Stimulated activated CD8-positive, alpha-beta memory T cell treated with anti-CD3 and anti-CD28 coated beads, Interleukin-4, amount 100 ng/mL, for 24 hours (primary cell): ENCODE results near the gene MRPL43.

Experiments
- DNase-seq: peaks from one replicate; pipeline ENCODE4 v3.0.0-alpha.2; 2020; ENCODE audit warnings: low read depth

MRPL43 gene

DNA sequence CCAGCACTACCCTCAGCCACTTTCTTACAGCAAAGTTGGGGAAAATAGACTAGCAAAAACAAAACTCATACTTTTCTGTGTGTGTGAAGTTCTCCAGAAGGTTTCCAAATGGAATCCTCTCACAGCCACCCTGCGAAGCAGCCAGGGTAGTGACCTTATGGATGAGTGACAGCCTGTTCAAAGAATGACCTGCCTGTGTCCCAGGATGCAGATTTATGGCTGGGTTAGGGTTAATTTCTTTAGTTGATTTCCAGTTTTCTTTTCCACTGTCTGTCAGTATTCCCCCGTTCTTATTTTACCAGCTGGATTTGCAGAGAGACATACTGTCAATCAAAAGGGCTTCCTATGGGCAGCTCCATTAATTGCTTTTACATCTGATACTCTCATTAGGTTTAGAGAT lies 20.4 kb downstream of the MRPL43 start:
- DNase-seq = no peak

DNA sequence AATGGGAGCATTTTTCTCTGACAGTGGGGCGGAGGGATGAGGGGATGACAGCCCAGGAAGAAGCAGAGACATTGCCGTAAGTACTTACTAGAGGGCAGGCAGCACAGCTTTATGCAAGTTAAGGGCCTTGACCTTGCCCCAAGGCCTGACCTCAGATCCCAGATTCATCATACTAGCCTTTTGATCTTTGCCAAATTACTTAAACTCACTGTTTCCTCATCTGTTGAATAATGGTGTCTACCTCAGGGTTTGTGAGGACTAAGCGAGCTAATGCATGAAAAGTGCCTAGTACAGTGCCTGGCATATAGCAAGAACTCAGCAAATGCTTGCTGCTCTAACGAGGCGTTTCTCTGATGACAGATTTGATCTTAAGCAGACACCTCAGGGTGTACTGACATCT lies 21.5 kb downstream of the MRPL43 start:
- DNase-seq = no peak

DNA sequence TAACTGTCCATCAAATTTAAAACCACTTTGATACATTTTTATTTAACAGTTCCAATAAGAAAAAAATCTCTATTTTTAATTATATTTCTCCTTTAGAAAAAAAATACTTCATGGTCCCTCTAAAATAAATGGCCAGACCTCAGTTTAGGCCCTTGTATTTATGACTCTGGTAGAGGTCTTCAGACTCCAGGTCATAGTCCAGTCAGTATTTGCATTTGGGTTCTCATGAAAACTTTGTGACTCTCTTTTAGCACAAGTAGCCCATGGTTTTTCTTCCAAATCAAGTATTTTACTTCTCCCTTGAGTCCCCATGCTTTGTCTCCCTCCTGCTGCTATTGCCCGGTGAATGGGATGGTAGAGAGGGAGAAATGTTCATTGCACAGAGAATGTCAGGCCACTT lies 23.5 kb downstream of the MRPL43 start:
- no peak for DNase-seq

DNA sequence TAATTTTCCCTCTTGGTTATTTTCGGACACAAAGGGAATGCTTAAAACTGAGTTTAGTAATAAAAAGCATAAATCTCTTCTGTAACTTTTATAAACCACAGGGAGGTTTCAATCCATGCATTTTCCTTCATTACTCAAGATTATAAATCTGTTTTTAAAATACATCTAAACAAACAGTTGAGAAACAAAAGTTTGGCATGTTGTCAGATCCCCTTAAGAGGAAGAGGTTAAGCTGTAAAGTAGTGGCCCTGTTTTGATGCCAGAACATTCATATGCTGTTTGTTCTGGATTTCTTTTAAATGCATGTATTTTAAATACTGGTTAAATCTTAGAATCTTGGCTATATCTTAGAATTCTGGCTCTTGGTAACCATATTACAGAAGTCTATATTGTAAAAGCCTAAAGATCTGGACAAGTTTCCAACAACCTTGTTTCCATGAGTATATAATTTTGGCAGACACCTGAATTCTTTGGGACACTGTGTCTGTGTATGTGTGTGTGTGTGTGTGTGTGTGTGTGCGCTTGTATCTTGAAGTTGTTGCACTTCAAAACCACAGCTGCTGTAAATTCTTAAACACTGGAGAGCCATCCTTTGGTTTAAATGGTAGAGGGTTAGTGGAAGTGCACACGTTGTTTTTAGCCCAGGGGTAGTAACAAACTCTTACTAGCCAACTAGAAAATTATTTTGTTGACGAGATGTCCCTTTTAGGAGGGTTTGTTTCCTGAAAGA lies 24.8 kb downstream of the MRPL43 start:
- DNase-seq = no peak

DNA sequence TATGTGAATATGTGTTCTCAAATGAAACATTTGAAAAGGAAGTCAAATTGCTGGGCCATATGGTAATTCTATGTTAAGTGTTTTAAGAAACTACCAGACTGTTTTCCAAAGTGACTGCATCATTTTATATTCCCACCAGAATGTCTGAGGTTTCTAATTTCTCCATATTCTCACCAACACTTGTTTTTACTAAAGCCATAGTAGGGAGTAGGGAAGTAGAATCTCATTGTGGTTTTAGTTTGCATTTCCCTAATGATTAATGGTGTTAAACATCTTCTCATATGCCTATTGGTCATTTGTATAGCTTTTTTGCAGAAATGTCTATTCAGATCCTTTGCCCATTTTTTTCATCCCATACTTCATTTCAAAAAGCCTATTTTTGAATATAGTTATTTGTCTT lies 27.0 kb downstream of the MRPL43 start:
- no peak for DNase-seq

DNA sequence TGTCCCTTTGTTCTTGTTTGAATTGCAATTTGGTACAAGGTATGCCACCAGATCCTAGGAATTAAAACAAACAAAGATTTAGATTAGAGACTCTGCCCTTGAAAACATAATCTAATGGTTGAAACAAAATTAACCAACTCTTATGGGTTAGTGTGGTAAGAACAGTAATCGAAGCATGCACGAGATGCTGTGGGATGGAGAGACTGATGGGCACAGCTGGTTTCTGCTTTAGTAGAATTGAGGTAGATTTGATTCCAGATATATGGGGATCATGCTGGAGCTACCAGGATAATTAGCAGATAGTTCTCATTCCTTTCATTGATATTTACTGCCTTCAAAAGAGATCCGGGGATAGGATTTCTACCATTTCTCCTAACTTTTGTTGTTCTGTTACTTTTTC lies 38.4 kb downstream of the MRPL43 start:
- no peak for DNase-seq

DNA sequence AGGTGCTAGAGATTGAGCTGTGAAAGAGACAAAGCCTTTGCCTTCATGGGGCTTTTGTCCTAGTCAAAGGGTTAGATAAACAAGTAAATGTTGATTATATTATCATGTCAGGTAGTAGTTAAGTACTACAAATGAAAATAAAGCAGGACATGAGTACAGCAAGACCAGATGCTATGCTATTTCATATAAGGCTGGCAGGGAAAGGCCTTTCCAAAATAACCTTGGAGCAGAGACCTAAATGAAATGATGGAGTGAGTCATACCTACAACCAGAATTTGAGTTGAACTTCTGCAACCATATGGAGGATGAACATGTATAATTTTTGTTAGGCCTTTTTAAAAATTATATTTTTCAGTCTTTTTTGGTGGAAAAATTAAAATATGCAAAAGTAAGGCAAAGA lies 41.5 kb downstream of the MRPL43 start:
- DNase-seq = no peak

DNA sequence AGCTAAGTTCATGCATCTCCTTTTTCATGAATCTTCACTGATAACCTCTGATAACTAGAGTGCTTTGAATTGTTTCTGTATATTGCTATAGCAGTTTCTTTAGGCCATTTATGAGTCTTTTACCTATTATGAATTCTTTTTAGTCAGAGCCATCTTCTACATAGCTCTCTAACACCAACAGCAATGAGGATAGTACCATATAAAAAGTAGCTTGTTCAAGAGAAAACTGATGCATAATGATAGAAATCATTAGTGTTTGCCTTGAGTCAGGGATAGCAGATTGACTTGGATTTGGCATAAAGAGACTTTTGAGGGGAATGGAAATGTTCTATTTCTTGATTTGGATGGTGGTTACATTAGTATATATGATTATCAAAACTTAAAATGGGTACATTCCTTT lies 43.8 kb downstream of the MRPL43 start:
- DNase-seq = no peak

DNA sequence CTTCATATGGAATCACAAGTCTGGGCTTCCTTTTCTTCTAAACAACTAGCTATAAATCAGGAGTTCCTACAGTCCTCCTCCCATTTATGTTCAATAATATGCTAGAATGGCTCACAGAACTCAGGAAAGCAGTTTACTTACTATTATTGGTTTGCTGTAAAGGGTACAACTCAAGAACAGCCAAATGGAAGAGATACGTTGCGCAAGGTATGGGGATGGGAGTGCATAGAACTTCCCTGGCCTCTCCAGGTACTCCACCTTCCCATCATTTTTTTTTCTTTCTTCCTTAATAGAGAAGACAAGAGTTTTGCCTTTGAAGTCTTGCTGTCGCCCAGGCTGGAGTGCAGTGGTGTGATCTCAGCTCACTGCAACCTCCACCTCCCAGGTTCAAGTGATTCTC lies 45.1 kb downstream of the MRPL43 start:
- no peak for DNase-seq

DNA sequence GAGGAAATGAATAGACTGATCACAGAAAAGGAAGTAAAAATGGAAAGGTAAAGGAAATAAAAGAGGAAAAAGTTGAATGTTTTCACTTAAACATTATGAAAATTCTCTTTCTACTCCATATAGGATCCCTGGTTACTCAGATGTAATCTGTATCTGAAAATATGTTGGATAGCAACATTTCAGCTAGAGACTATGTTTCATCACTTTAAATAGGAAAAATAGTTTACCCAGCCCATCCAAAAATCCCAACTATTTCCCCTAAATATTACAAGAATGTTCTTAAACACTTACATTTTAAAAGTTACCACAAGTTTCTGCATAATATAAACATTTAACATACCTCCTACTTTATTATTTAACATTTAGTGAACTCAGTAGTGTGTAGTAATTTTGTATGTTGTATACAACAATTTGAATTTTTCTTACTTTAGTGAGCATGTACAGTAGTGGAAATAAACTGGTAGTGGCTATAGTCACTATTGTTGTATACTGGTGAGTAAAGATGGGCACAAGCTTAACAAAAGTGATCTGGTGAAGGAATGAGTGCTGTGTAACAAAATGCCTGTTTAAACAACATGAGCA lies 47.4 kb downstream of the MRPL43 start:
- no peak for DNase-seq
